Tibial artery (tissue), 4 donors: ENCODE data around the gene BEST1.
A peak's percentile ranks its signal among the peaks of the same experiment; 100 is the strongest.

Experiments used
- DNase-seq, 2 donors: peaks; one replicate each; pipeline ENCODE4 v3.0.0-alpha.2; 2019
- H3K27ac ChIP-seq, 2 donors: fragments of 200-600 bp; sonication (generic) in 1 of 2; 1 replicate in 1 of 2; 2 replicates in 1 of 2; pipeline ENCODE4 v1.5.1; 2018 to 2019; ENCODE audit warnings: mild to moderate bottlenecking in 1 of 2
- H3K27me3 ChIP-seq, 2 donors: fragments of 200-600 bp; sonication (generic) in 1 of 2; one replicate each; pipeline versions ENCODE4 v1.5.1 to v1.6.0; 2016 to 2019
- H3K36me3 ChIP-seq, 3 donors: fragments of 200-600 bp; sonication (generic) in 2 of 3; one replicate each; pipeline ENCODE4 v1.5.1; 2016 to 2019; ENCODE audit warnings: mild to moderate bottlenecking in 2 of 3
- H3K4me1 ChIP-seq, 4 donors: fragments of 200-600 bp; sonication (generic) in 2 of 4; 1 replicate in 3 of 4; 2 replicates in 1 of 4; pipeline ENCODE4 v1.5.1; 2016 to 2019
- H3K4me3 ChIP-seq, 2 donors: fragments of 200-600 bp; sonication (generic) in 1 of 2; 1 replicate in 1 of 2; 2 replicates in 1 of 2; pipeline ENCODE4 v1.5.1; 2018 to 2019; ENCODE audit warnings: mild to moderate bottlenecking in 2 of 2
- H3K9me3 ChIP-seq, 3 donors: fragments of 200-600 bp; sonication (generic) in 1 of 3; one replicate each; pipeline ENCODE4 v1.5.1; 2016 to 2019
- CTCF ChIP-seq, 2 experiments: fragments of 200-600 bp in 1 of 2; fragments of 450-650 bp in 1 of 2; IDR thresholded peaks; one replicate each; pipeline ENCODE4 v1.5.1; 2017 to 2019; ENCODE audit warnings: antibody characterized with exemption in 2 of 2, mild to moderate bottlenecking in 1 of 2, moderate library complexity in 1 of 2
- intact Hi-C: fragments of 100-400 bp; cut with DNase I; formaldehyde crosslinking; loops from one replicate; pipeline ENCODE4 v1.15.0; 2023; ENCODE audit warnings: low total_unique reads

BEST1 gene

GRCh38 chr11:61917334-61918109 lies 32.6 kb upstream of the BEST1 start, which contains the start of gene RAB3IL1:
TSS of gene RAB3IL1 (minus strand) at chr11:61917566. CDS start at chr11:61917367, 199 bp downstream.
- TF ChIP-seq CTCF (IDR thresholded peaks at IDR 0.05) = no peak
- H3K4me3 ChIP-seq = peak within 1 kb of the TSS; percentile 62 to 67
- no peaks in the 10 kb centered on the region for H3K9me3 ChIP-seq
- intact Hi-C loops = no loop called here
- DNase-seq = peak in 1 of 2 donors; percentile 74
- H3K27me3 ChIP-seq = peaks cover 0 to 23% of the 10 kb centered on the region in 2 donors
- peak within 1 kb of the TSS; percentile 64 to 71 for H3K27ac ChIP-seq
- H3K36me3 ChIP-seq = no peaks in the 10 kb centered on the region
- peaks cover 0 to 21% (median 12%) of the 10 kb centered on the region in 4 donors for H3K4me1 ChIP-seq

DNA sequence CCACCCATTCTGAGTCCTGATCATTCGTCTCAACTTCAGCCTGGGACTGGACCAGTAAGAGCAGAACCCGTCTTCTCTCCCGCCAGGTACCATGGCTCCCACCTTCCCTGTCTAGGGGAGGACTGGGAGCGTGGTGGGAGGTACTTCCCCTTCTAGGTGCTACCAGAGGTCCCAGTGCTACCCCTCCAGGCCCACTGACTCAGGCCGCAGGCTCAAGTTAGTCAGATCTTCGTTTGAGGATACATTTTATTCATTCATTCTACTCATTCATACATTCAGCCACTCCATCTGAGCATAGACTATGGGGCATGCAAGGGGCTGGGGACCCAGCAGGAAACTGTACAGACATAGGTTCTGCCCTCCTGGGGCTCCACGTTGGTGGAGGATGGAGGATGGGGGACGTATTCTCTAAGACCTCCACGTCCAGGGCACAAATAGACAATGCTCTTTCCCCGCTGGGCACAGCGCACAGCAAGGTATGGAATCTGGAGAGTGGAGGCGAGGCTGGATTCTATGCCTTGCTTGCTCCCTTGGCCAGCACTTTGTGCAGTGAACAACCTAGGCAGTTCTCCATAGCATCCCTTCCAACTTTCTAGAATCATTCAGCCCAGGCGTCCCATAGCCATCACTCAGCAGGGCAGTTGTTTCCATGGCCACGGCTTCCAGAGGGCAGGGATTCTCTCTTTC lies 31.8 kb upstream of the BEST1 start:
- H3K27me3 ChIP-seq = peaks cover 0 to 23% of the 10 kb centered on the region in 2 donors
- H3K27ac ChIP-seq = peak overlapping the region; percentile 64 to 71
- no peak for DNase-seq
- intact Hi-C loops = no loop called here
- peaks cover 0 to 28% (median 20%) of the 10 kb centered on the region in 4 donors for H3K4me1 ChIP-seq
- H3K9me3 ChIP-seq = no peaks in the 10 kb centered on the region
- no peak for TF ChIP-seq CTCF (IDR thresholded peaks at IDR 0.05)
- H3K36me3 ChIP-seq = no peaks in the 10 kb centered on the region
- no peak overlapping the region for H3K4me3 ChIP-seq

- Histone ChIP-seq H3K27ac (peak overlapping the region in 1 of 2 donors; percentile 71), H3K36me3 (no peaks in the 10 kb centered on the region), H3K9me3 (no peaks in the 10 kb centered on the region), H3K27me3 (peaks cover 0 to 23% of the 10 kb centered on the region in 2 donors), H3K4me3 (no peak overlapping the region), H3K4me1 (peaks cover 0 to 35% (median 23%) of the 10 kb centered on the region in 4 donors)
- TF ChIP-seq CTCF (IDR thresholded peaks at IDR 0.05) = no peak
- intact Hi-C loops = no loop called here
- DNase-seq = peak in 1 of 2 donors; percentile 69
Observed at GRCh38 chr11:61918938-61919704, 31.0 kb upstream of the BEST1 start.

DNA sequence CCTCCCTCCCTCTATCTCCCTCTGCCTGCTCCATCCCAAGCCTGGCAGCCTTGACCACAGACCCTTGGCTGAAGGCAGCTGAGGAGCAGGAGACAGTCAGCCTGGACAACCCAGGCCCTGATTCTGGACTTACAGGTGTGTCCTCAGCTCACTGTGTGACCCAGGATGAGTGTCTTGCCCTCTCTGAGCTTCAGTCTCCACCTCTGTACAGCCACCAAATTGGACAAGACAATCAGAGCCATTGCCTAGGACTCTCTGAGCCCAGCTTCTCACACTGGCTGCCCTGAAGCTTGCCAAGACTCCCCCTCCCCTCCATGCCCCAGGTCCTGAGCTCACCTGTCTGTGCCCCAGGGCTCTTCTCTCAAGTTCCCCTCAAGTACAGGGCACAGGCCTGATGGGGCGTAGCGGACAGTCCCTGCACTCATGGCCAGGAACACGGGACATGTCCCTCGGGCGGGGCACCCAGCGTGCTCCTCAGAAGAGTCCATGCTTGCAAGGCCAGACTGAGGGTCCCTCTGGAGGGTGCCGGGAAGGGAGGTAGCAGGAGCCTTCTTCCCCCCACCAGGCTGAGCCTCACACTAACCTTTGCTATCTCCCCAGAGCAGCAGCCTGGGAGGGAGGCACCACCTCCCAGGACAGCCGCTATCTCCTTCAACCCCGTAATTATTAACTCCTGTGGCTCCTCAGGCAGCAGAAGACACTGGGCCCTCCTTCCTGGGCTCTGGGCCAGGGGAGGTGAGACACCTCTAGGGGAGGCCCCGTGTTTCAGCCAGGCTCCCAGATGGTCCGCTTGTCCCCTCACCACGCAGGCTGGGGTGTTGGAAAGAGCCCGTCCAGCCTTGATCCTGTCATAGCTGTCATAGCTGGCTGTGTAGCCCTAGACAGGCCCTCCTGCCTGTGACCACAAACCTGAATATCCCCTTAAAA lies 30.2 kb upstream of the BEST1 start:
- Histone ChIP-seq H3K27ac (peak overlapping the region in 1 of 2 donors; percentile 71), H3K4me1 (peaks cover 0 to 35% (median 23%) of the 10 kb centered on the region in 4 donors)
- intact Hi-C loops = no loop called here

More for the DNA sequence above, 30.2 kb upstream of the BEST1 start:
- TF ChIP-seq CTCF (IDR thresholded peaks at IDR 0.05) = no peak
- Histone ChIP-seq H3K4me3 (no peak overlapping the region), H3K27me3 (peaks cover 0 to 23% of the 10 kb centered on the region in 2 donors), H3K36me3 (no peaks in the 10 kb centered on the region), H3K9me3 (no peaks in the 10 kb centered on the region)
- DNase-seq = no peak
